Lower leg skin (tissue), 4 donors: ENCODE results near the gene KLHDC8A. TPM values are rescaled to one million over a fixed set of nuclear protein-coding genes. Genes with fewer than 3 reads are reported as not detected.
"Not testable (repeated sequence)": the region's sequence is repeated elsewhere in the genome, so short reads cannot be mapped to it uniquely, and the experiment has no call there.

Experiments
- DNase-seq, 2 donors: peaks; one replicate each; pipeline ENCODE4 v3.0.0-alpha.2; 2019; ENCODE audit warnings: low spot score in 2 of 2
- H3K4me3 ChIP-seq: fragments of 200-600 bp; sonication (generic); 2 replicates; pipeline ENCODE4 v1.5.1; 2017; ENCODE audit warnings: mild to moderate bottlenecking, low read depth; ENCODE audit not compliant: poor library complexity, severe bottlenecking
- CTCF ChIP-seq, 3 donors: fragments of 450-650 bp; IDR thresholded peaks; one replicate each; pipeline ENCODE4 v1.5.1; 2016; ENCODE audit warnings: antibody characterized with exemption in 3 of 3, mild to moderate bottlenecking in 3 of 3, moderate library complexity in 2 of 3
- POLR2A ChIP-seq, 2 donors: fragments of 450-650 bp; IDR thresholded peaks; one replicate each; pipeline ENCODE4 v1.6.1; 2016 to 2017; ENCODE audit warnings: antibody characterized with exemption in 2 of 2, mild to moderate bottlenecking in 1 of 2, moderate library complexity in 1 of 2
- WGBS, 2 donors: methylation state at CpG; one replicate each; pipeline ENCODE4 v1.1.5; 2018; 5-methylcytosine and 5-hydroxymethylcytosine counted together
- intact Hi-C: fragments of 100-400 bp; cut with DNase I; formaldehyde crosslinking; loops from one replicate; pipeline ENCODE4 v1.15.0; 2023; ENCODE audit warnings: low total_unique reads
- total RNA-seq, 4 donors: library from RNA; depleted of rRNA; stranded (reverse); fragments of >200 nt; gene quantifications; one replicate each; pipeline ENCODE4 v1.1.0, GENCODE V29; 2016

KLHDC8A gene
- total RNA-seq, 4 donors from 2014 or later: 0.30 TPM; not detected in 3

- 84 to 89% methylated on average over 9 of the region's 9 CpGs for WGBS, 2 donors
- DNase-seq: no peak
- intact Hi-C loops: no loop called here
- no peak for TF ChIP-seq POLR2A (IDR thresholded peaks at IDR 0.05)
- TF ChIP-seq CTCF (IDR thresholded peaks at IDR 0.05): no peak
- no peak overlapping the region for H3K4me3 ChIP-seq
These were observed 56.6 kb downstream of the KLHDC8A start for GRCh38 chr1:205300149-205300548.

DNA sequence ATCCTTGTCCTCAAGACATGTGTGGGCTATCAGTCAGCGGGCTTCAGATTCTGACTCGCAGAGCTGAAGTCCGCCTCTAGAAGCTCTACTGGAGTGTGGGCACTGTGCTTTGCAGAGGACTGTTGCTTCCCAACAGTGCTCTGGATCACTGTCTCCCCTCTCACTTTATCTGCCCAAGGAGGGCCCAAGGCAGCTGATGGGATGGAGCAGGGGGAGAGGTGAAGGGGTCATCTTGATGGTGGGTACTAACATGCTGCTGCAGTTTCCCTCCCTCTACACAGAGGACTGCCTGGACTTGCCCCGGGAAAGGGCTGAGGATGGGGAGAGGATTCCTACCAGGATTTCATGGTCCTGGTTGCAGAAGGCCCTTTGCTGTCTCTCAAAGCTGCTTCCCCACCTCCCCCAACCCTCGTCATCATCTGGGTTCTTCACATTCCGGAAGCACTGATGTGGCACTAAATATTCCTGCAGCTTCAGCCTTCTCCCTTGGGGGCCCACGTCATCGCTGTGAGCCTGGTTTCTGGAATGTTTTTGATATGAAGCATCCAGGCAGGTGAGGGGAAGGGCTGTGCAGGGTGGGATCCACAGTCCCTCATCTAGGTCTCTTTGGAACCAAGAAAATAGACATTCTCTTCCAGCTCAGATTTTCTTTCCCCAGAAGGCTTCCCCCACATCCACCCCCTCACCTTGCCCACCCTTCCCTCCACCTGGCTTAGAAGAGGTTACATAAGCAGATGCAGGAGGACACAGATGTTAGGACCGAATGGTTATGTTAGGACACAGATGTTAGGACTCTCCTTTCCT lies 58.3 kb downstream of the KLHDC8A start:
- 70 to 87% methylated on average over 9 of the region's 9 CpGs for whole genome bisulfite sequencing, 2 donors
- TF ChIP-seq POLR2A (IDR thresholded peaks at IDR 0.05) (no peak), CTCF (IDR thresholded peaks at IDR 0.05) (no peak)
- no peak for DNase-seq
- no peak overlapping the region for H3K4me3 ChIP-seq
- intact Hi-C loops: no loop called here

DNA sequence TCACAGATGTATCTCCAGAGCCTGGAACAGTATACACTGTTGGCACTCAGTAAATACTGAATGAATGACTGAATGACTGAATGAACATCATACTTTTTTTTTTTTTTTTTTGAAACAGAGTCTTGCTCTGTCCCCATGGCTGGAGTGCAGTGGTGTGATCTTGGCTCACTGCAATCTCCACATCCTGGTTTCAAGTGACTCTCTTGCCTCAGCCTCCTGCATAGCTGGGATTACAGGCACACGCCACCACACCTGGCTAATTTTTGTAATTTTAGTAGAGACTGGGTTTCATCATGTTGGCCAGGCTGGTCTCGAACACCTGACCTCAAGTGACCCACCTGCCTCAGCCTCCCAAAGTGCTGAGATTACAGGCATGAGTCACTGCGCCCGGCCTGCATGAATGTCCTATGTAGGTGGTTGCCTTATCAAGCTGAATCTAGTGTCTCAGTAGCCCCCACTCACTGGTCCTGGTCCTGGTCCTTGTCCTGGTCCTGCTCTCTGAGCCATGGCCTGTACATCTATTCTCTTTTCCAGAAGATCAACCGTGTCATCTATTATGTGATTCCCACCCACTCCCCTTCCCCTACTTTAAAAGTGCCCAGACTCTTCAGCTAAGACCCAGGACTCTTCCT lies 59.1 kb downstream of the KLHDC8A start:
- WGBS, 2 donors: 86 to 96% methylated on average over 5 of the region's 5 CpGs
- intact Hi-C loops, H3K4me3 ChIP-seq, DNase-seq: not testable (repeated sequence)

GRCh38 chr1:205296154-205296553 lies 60.6 kb downstream of the KLHDC8A start:
- H3K4me3 ChIP-seq: no peak overlapping the region
- no peak for DNase-seq
- 42 to 64% methylated on average over 2 of the region's 2 CpGs for WGBS, 2 donors
- intact Hi-C loops: no loop called here
- TF ChIP-seq POLR2A (IDR thresholded peaks at IDR 0.05) (no peak), CTCF (IDR thresholded peaks at IDR 0.05) (no peak)

GRCh38 chr1:205294934-205295333 lies 61.8 kb downstream of the KLHDC8A start:
- DNase-seq: no peak
- no peak for TF ChIP-seq CTCF (IDR thresholded peaks at IDR 0.05)
- TF ChIP-seq POLR2A (IDR thresholded peaks at IDR 0.05): no peak
- 89 to 91% methylated on average over 5 of the region's 5 CpGs for WGBS, 2 donors
- intact Hi-C loops: no loop called here
- no peak overlapping the region for H3K4me3 ChIP-seq

DNA sequence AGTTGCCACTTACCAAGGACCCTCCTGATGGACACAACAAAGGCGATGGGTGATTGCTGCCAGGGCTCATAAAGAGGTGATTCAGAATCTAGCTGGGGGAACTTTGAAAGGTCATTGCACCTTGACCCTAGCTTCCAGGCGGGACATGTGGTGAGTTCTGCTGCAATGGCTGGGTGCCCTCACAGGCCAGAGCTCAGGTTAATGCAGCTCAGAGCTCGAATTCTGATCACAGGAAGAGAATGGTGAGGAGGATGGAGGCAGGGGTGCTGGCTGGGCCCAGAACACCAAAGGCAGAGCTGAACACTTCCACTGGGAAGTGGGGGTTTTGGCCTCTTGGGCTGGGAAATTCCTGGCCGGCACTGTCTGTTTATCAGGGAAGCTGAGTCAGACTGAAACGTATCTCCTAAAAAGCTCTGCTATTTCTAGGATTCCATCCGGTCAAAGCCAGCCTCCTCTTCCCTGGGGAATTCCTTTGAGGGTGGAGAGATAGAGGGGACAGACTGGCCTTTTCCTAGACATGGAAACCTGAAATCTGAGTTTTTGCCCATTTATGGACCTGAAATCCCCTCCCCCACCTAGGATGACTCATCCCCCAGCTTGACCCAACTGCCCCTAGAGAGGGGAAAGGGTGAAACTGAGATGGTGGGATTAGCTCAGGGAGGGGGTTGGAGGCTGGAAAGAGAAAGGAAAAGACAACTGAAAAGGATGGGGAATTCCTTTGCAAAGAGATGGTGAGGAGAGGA lies 62.4 kb downstream of the KLHDC8A start:
- intact Hi-C loops: no loop called here
- 47 to 56% methylated on average over 6 of the region's 6 CpGs for WGBS, 2 donors
- no peak for DNase-seq
- H3K4me3 ChIP-seq: no peak overlapping the region
- TF ChIP-seq POLR2A (IDR thresholded peaks at IDR 0.05): no peak
- no peak for TF ChIP-seq CTCF (IDR thresholded peaks at IDR 0.05)
